Erythroblast (primary cell): ENCODE measurements around the gene KLHL4.
A peak's percentile ranks its signal among the peaks of the same experiment; 100 is the strongest.
"Not testable (repeated sequence)": the region's sequence is repeated elsewhere in the genome, so short reads cannot be mapped to it uniquely, and the experiment has no call there.

Experiments used
- DNase-seq, 2 experiments: peaks; one replicate each; lab custom pipeline; 2025; lab: John Stamatoyannopoulos, UW
- GATA1 ChIP-seq: IDR thresholded peaks from 2 replicates; pipeline ENCODE4 v1.6.1; 2011; ENCODE audit warnings: low read depth, mild to moderate bottlenecking, control low read depth, low read length, moderate library complexity
- POLR2A ChIP-seq: IDR thresholded peaks from 2 replicates; pipeline ENCODE4 v1.6.1; 2011; ENCODE audit warnings: mild to moderate bottlenecking, low read length

Gene KLHL4

GRCh38 chrX:87583679-87584078 is 66.1 kb downstream of the KLHL4 start:
- DNase-seq = peak; percentile 0 to 24
- TF ChIP-seq POLR2A (no peak), GATA1 (no peak)

DNA sequence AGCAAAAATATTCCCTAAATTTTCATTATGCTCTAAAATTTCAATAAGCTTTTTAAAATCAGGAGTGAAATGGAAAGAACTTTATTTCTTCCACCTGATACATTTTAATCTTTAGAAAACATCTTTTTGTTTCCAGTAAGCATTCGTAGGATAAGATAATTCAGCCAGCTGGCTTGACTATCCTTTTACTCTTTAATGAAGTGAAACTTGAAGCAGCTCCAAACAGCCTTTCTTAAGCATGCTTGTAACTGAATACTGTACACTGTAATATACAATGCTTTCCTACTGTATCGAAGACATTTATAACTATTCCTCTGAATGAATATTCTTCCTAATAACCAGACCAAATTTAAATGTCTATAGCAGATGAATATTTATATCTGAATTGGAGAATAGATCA is 98.8 kb downstream of the KLHL4 start:
- no peak for TF ChIP-seq POLR2A
- no peak for TF ChIP-seq GATA1
- no peak for DNase-seq

DNA sequence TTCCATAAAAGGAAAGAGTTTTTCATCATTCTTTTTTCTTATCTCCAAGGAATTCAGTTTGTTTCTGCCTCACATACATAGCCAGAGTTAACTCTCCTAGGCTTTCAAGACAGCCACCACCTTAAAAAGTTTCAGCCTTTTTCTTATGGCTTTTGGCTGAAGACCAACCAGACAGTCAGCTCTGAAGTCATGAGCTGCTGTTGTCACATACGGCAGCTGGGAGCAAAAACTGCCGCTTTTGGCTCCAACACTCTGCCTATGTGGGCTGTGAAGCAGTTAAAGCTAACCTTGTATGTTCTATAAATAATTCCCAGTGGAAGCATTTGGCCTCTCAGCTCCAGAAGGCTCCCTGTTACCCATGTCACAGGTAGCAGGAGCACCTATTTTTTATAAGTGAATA is 104.1 kb downstream of the KLHL4 start:
- DNase-seq = no peak
- TF ChIP-seq GATA1 = no peak
- TF ChIP-seq POLR2A = no peak

- no peak for DNase-seq
- TF ChIP-seq POLR2A (no peak), GATA1 (no peak)
Measured at GRCh38 chrX:87626996-87627395, 109.4 kb downstream of the KLHL4 start.

GRCh38 chrX:87634361-87634760 is 116.8 kb downstream of the KLHL4 start:
- no peak for DNase-seq
- no peak for TF ChIP-seq POLR2A
- TF ChIP-seq GATA1 = no peak

GRCh38 chrX:87636533-87636932 is 118.9 kb downstream of the KLHL4 start:
- DNase-seq = no peak
- TF ChIP-seq GATA1 (no peak), POLR2A (no peak)

DNA sequence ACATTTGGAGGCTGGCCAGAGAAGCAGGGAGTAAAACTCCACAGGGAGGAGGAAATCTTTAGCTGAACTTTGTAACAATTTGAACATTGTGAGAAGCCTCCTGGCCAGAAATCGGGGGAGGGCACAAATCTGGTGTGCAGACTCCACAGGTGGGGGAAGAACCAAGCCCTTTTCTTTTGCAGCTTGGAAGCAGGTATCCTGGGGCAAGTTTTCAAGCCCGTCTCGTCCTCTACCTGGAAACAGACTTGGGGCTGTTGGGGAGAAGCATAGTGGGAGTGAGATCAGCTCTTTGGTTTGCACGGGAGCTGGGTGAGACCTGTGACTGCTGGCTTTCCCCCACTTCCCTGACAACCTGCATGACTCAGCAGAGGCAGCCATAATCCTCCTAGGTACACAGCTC is 123.8 kb downstream of the KLHL4 start:
- not testable (repeated sequence) for DNase-seq

GRCh38 chrX:87661761-87662160 is 144.2 kb downstream of the KLHL4 start:
- no peak for TF ChIP-seq POLR2A
- DNase-seq = no peak

DNA sequence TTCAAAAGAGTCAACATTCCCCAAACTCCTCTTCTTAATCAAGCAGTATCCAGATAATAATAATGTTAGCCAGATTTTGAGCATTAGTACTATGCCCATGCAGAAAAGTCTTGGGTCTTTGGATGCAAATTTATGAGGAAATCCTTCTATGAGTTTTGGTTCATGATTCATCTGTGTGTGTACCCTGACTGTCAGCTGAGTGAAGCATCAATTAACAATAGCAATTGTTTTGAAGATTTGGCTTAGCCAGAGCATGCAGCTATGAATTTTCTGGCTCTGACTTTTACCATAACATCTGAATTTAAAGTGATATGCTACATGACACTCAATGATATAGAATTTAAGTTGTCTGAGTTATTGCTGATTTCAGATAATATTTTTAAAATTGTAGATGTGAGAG is 145.8 kb downstream of the KLHL4 start:
- no peak for DNase-seq
- TF ChIP-seq GATA1 (no peak), POLR2A (no peak)

GRCh38 chrX:87664381-87664780 is 146.8 kb downstream of the KLHL4 start:
- no peak for TF ChIP-seq GATA1
- TF ChIP-seq POLR2A = no peak
- peak; percentile 0 to 7 for DNase-seq

GRCh38 chrX:87679849-87680248 is 162.2 kb downstream of the KLHL4 start:
- DNase-seq = no peak
- TF ChIP-seq GATA1 = no peak
- no peak for TF ChIP-seq POLR2A

DNA sequence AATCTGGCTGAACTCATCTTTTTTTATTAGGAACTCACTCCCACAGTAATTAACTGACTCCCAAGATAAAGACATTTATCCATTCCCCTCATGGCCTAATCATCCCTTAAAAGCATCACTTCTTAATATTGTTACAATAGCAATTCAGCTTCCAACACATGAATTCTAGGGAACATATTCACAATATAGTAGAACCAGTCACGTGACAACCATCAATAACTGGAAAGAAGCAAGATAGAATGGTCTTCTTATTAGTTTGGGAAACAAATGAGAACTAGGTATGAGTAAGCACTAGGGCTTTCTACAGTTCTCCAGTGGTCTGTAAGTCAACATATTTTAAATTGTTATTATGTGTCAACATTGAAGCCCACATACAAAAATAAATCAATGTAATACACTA is 170.1 kb downstream of the KLHL4 start:
- no peak for DNase-seq
- TF ChIP-seq GATA1 (no peak), POLR2A (no peak)

DNA sequence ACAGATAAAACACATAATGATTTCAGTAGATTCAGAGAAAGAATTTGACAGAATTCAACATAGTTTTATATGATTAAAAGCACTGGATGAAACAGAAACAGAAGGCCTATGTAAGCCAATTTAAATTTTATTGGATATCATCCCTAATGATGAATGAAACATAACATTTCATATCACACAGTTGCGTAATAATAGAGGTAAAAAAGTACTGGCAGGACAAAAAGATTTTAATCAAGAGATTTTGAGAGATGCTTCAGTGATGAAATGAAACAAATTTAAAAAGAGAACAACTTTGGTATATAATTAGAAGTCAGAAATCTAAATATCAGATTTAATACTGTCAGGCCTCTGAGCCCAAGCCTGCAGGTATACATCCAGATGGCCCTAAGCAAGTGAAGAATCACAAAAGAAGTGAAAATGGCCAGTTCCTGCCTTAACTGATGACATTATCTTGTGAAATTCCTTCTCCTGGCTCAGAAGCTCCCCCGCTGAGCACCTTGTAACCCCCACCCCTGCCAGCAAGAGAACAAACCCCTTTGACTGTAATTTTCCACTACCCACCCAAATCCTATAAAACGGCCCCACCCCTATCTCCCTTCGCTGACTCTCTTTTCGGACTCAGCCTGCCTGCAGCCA is 170.6 kb downstream of the KLHL4 start:
- not testable (repeated sequence) for DNase-seq

DNA sequence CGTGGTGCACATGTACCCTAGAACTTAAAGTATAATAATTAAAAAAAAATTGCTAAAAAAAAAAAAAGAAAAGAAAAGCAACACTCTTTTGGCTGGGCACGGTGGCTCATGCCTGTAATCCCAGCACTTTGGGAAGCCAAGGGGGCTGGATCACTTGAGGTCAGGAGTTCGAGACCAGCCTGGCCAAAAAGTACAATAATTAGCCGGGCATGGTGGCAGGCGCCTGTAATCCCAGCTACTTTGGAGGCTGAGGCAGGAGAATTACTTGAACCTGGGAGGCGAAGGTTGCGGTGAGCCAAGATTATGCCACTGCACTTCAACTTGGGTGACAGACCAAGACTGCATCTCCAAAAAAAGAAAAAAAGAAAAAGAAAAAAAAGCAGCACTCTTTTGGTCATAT is 171.6 kb downstream of the KLHL4 start:
- DNase-seq = not testable (repeated sequence)

- DNase-seq = no peak
- no peak for TF ChIP-seq GATA1
Measured at GRCh38 chrX:87693204-87693603, 175.6 kb downstream of the KLHL4 start.

GRCh38 chrX:87697409-87697808 is 179.8 kb downstream of the KLHL4 start:
- TF ChIP-seq GATA1 (no peak), POLR2A (no peak)
- DNase-seq = no peak

DNA sequence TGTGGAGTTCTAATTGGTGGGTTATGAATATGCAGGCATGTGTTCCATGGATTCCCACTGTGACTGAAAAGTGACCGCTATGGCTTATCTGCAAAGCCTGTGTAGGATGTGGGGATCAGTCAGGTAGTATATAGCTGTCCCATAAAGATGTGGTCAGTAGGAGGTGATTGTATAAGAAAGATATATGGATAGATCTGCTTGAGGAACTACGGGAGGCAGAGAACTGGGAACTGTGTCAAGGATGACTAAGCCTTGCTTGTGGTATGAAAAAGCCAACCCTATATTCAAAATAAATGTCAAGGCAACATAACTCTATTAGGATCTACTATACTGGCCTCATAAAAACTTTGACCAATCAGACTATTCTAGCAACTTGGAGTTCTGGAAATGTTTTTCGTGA is 185.2 kb downstream of the KLHL4 start:
- no peak for DNase-seq
- TF ChIP-seq POLR2A (no peak), GATA1 (no peak)

GRCh38 chrX:87703469-87703868 is 185.9 kb downstream of the KLHL4 start:
- not testable (repeated sequence) for DNase-seq
